ENCODE data around the gene SNAI3.
A peak's percentile ranks its signal among the peaks of the same experiment; 100 is the strongest.

The SNAI3 gene

DNA sequence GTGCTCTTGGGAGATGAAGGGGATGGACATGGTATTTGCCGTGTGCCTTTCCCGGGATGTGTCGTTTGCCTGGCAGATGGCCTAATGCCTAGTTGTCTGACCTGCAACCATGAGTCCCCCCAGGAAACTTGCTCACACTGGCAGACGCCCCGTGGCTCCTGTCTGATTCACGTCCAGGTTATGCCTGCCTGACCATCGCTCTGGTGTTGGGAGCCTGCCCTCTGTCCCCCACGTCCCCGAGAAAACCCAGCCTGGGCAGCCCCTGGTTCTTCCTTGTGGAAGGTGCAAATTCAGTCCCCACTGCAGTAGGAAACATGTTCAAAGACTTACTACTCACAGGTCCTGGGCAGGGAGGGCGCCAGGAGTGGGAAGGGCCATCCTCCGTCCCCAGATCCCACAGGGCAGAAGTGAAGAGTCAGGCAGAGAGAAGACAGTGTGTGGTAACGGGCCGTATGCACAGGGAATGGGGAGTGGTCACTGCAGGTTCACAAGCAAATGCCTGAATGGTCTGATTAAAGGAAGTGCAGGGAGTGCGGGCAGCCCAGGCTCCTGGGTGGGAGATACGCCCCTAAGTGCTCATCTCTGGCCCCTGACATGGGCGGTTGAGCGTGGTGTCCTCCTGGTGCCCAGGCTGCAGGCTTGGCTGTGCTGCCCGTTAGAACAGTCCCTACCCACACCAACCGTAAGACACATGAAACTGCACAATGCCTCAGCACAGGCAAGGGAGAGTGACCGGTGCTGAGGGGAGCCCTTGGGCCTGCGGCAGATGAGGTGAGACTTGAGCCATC lies 4.2 kb upstream of the SNAI3 start:
- no peak overlapping the region for H3K4me3 ChIP-seq (ENCODE audit: low read length in 2 of 2)
- H3K36me3 ChIP-seq (ENCODE audit: control insufficient read depth in 2 of 2, insufficient read depth in 2 of 2, low read length in 2 of 2), result no peaks in the 10 kb centered on the region
- peaks cover 10% of the 10 kb centered on the region for H3K4me1 ChIP-seq (ENCODE audit: control insufficient read depth, insufficient read depth, low read length)
- no peak overlapping the region for H3K27ac ChIP-seq (ENCODE audit: low read length)
- H3K9ac ChIP-seq (ENCODE audit: low read length in 2 of 2), result no peak overlapping the region
- peaks cover 40 to 48% of the 10 kb centered on the region in 2 donors for H3K27me3 ChIP-seq (ENCODE audit: control insufficient read depth in 1 of 2, insufficient read depth in 2 of 2, low read length in 2 of 2)
- H3K9me3 ChIP-seq (ENCODE audit: control insufficient read depth in 2 of 2, low read length in 2 of 2), result no peaks in the 10 kb centered on the region

DNA sequence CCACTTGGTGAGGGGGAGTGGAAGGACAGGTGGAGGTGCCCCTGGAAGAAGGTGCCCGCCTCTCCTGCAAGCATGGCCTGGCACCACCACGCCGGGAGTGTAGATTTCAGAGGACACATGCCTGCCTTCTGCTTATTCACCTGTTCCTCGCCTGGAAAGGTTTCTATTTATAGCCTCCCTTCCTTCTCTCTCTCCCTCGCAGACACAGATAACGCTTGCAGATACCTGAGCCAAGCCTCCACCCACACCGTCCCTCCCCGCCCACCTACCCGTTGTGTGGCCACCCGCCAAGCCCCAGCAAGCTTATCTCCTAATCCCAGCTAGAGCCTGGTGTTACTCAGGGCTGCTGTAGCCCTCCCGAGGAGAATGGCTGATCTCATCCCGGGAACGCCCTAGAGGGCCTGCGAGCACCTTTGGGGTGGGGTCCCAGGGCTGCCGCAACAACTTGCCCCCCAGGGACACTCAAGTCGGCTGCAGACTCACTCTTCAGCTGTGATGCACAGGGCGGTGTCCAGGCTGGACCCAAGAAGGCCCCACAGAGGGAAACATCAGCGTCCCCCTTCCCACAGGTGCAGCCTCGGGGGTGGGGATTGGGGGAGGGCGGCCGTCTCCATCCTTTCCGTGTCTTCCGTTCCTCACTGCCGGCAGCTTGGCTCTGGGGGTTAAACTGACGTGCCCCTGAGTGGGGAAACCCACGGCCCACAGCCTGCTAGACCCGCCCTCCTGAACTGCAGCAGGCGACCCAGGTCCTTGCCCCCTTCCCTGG lies 1.9 kb upstream of the SNAI3 start:
- Histone ChIP-seq H3K36me3 (ENCODE audit: control insufficient read depth in 2 of 2, insufficient read depth in 2 of 2, low read length in 2 of 2) (no peaks in the 10 kb centered on the region), H3K27me3 (ENCODE audit: control insufficient read depth in 1 of 2, insufficient read depth in 2 of 2, low read length in 2 of 2) (peaks cover 54 to 62% of the 10 kb centered on the region in 2 donors), H3K27ac (ENCODE audit: low read length) (no peak overlapping the region), H3K4me3 (ENCODE audit: low read length in 2 of 2) (no peak overlapping the region), H3K9ac (ENCODE audit: low read length in 2 of 2) (no peak overlapping the region), H3K4me1 (ENCODE audit: control insufficient read depth, insufficient read depth, low read length) (peaks cover 15% of the 10 kb centered on the region), H3K9me3 (ENCODE audit: control insufficient read depth in 2 of 2, low read length in 2 of 2) (no peaks in the 10 kb centered on the region)

DNA sequence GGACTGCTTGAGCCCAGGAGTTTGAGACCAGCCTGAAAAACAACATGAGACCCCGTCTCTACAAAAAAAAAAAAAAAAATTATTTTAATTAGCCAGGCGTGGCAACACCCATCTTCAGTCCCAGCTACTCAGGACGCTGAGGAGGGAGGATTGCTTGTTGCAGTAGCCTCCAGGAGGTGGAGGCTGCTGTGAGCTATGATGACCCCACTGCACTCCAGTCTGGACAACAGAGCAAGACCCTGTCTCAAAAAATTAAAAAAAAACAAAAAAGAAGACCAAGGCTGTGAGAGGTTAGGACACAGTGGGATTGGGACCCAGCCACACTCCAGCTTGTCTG lies 1.3 kb upstream of the SNAI3 start:
- no peaks in the 10 kb centered on the region for H3K9me3 ChIP-seq (ENCODE audit: control insufficient read depth in 2 of 2, low read length in 2 of 2)
- H3K27me3 ChIP-seq (ENCODE audit: control insufficient read depth in 1 of 2, insufficient read depth in 2 of 2, low read length in 2 of 2), result peaks cover 54 to 62% of the 10 kb centered on the region in 2 donors
- no peak overlapping the region for H3K27ac ChIP-seq (ENCODE audit: low read length)
- H3K4me1 ChIP-seq (ENCODE audit: control insufficient read depth, insufficient read depth, low read length), result peaks cover 15% of the 10 kb centered on the region
- H3K36me3 ChIP-seq (ENCODE audit: control insufficient read depth in 2 of 2, insufficient read depth in 2 of 2, low read length in 2 of 2), result no peaks in the 10 kb centered on the region
- no peak overlapping the region for H3K9ac ChIP-seq (ENCODE audit: low read length in 2 of 2)
- H3K4me3 ChIP-seq (ENCODE audit: low read length in 2 of 2), result no peak overlapping the region

DNA sequence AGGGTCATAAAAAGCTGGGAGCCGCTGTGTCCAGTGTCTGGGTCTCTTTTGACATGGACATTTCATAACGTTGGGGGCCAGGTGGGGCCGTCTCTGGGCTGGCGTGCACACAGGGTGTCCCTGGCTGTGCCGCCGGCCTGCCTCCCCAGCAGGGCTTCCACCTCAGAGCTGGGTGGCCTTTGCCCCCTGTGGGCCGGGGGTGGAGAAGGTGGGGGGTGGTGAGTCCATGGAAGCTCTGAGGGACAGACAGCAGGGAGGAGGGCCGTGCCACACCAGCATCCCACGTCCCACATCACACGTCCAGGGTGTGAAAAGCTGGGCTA lies 908 bp upstream of the SNAI3 start:
- Histone ChIP-seq H3K27ac (ENCODE audit: low read length) (no peak overlapping the region), H3K27me3 (ENCODE audit: control insufficient read depth in 1 of 2, insufficient read depth in 2 of 2, low read length in 2 of 2) (peaks cover 54 to 65% of the 10 kb centered on the region in 2 donors)

DNA sequence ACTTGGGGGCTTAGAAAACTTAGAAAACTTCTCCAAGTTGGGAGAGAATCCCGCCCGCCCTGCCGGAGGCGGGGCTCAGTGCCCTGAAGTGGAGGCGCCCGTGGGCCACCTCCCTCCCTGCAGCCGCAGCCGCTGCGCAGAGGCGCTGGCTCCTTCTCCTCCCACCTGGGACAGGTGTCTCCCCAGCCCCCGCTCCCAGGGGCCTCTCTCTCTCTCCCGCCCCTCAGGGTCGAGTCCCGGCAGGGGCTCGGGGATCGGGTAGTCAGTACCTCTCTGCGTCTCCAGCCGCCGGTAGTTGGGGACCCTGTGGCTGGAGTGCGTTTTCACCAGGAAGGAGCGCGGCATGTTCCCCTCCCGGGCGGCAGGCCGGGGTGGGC lies 257 bp downstream of the SNAI3 start:
- Histone ChIP-seq H3K9ac (ENCODE audit: low read length in 2 of 2) (peak overlapping the region in 1 of 2 donors; percentile 22), H3K27ac (ENCODE audit: low read length) (no peak overlapping the region), H3K4me3 (ENCODE audit: low read length in 2 of 2) (peak overlapping the region in 1 of 2 donors; percentile 54), H3K36me3 (ENCODE audit: control insufficient read depth in 2 of 2, insufficient read depth in 2 of 2, low read length in 2 of 2) (no peaks in the 10 kb centered on the region), H3K9me3 (ENCODE audit: control insufficient read depth in 2 of 2, low read length in 2 of 2) (no peaks in the 10 kb centered on the region), H3K4me1 (ENCODE audit: control insufficient read depth, insufficient read depth, low read length) (peaks cover 15% of the 10 kb centered on the region), H3K27me3 (ENCODE audit: control insufficient read depth in 1 of 2, insufficient read depth in 2 of 2, low read length in 2 of 2) (peaks cover 58 to 73% of the 10 kb centered on the region in 2 donors)

More for the DNA sequence above, 908 bp upstream of the SNAI3 start:
- Histone ChIP-seq H3K4me3 (ENCODE audit: low read length in 2 of 2) (no peak overlapping the region), H3K9ac (ENCODE audit: low read length in 2 of 2) (no peak overlapping the region), H3K4me1 (ENCODE audit: control insufficient read depth, insufficient read depth, low read length) (peaks cover 15% of the 10 kb centered on the region), H3K9me3 (ENCODE audit: control insufficient read depth in 2 of 2, low read length in 2 of 2) (no peaks in the 10 kb centered on the region), H3K36me3 (ENCODE audit: control insufficient read depth in 2 of 2, insufficient read depth in 2 of 2, low read length in 2 of 2) (no peaks in the 10 kb centered on the region)

DNA sequence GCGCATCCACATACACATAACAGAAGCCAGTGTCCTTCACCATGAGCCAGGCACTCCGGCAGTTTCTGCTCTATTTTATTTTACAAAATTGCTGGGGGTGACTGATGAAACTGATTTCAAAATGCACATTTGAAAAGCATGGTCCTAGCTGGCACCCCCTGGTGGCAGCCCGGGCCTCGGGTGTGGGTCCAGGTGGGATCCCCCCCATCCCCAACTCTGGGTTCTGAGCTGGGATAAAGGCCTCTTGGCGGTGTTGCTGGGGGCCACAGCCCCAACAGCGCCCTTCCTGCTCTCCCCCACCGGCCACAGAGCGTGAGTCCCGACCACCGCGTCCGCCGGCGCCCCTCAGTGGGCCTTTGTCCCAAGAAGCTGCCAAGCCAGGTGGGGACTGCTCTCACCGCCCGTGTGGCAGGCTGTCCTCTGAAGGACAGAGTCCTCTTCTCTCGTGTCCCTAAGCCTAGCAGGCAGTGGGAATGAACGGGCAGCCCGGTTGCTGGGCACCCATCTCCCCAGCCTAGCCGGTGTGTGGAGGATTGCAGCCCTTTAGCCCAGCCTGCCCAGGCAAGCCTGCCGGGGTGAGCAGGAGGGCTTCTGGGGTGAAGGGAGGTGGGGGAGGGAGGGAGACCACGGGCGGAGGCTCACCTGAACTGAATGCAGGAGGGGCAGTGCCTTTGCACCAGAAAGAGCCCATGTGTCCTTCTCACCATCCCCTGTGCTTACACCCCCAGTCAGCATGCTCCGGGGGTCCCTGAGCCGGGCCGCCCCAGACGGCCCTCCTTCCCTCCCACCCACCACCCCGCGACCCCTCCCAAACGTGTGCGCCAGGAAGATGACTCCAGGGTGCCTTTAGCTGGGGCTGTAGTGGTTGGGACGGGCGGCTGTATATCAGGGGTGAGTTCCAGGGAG lies 898 bp downstream of the SNAI3 start:
- Histone ChIP-seq H3K9me3 (ENCODE audit: control insufficient read depth in 2 of 2, low read length in 2 of 2) (no peaks in the 10 kb centered on the region), H3K27ac (ENCODE audit: low read length) (no peak overlapping the region), H3K4me1 (ENCODE audit: control insufficient read depth, insufficient read depth, low read length) (peaks cover 15% of the 10 kb centered on the region), H3K27me3 (ENCODE audit: control insufficient read depth in 1 of 2, insufficient read depth in 2 of 2, low read length in 2 of 2) (peaks cover 52 to 78% of the 10 kb centered on the region in 2 donors), H3K36me3 (ENCODE audit: control insufficient read depth in 2 of 2, insufficient read depth in 2 of 2, low read length in 2 of 2) (no peaks in the 10 kb centered on the region), H3K4me3 (ENCODE audit: low read length in 2 of 2) (peak overlapping the region in 1 of 2 donors; percentile 54), H3K9ac (ENCODE audit: low read length in 2 of 2) (no peak overlapping the region)

DNA sequence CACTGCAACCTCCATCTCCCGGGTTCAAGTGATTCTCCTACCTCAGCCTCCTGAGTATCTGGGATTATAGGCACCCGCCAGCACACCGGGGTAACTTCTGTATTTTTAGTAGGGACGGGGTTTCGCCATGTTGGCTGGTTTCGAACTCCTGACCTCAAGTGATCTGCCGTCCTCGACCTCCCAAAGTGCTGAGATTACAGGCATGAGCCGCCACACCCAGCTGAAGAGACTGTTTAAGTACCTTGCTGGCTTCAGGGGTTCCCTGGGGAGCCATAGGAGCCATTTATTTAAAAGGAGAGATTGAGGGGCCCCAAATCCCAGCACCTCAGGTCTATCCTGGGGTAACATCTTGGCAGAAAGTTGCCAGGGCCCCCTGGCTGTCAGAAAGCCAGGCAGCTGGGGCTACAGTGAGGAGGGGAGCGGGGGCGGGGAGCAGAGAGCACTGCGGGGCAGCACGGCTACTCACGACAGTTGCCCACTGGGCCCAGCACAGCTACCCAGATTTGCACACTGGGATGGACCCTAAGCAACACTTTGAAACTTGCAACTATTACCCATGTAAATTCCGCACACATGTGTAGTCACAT lies 1.6 kb downstream of the SNAI3 start:
- Histone ChIP-seq H3K4me3 (ENCODE audit: low read length in 2 of 2) (no peak overlapping the region), H3K9ac (ENCODE audit: low read length in 2 of 2) (no peak overlapping the region), H3K4me1 (ENCODE audit: control insufficient read depth, insufficient read depth, low read length) (peaks cover 15% of the 10 kb centered on the region), H3K36me3 (ENCODE audit: control insufficient read depth in 2 of 2, insufficient read depth in 2 of 2, low read length in 2 of 2) (no peaks in the 10 kb centered on the region), H3K9me3 (ENCODE audit: control insufficient read depth in 2 of 2, low read length in 2 of 2) (no peaks in the 10 kb centered on the region), H3K27ac (ENCODE audit: low read length) (no peak overlapping the region), H3K27me3 (ENCODE audit: control insufficient read depth in 1 of 2, insufficient read depth in 2 of 2, low read length in 2 of 2) (peaks cover 48 to 74% of the 10 kb centered on the region in 2 donors)

DNA sequence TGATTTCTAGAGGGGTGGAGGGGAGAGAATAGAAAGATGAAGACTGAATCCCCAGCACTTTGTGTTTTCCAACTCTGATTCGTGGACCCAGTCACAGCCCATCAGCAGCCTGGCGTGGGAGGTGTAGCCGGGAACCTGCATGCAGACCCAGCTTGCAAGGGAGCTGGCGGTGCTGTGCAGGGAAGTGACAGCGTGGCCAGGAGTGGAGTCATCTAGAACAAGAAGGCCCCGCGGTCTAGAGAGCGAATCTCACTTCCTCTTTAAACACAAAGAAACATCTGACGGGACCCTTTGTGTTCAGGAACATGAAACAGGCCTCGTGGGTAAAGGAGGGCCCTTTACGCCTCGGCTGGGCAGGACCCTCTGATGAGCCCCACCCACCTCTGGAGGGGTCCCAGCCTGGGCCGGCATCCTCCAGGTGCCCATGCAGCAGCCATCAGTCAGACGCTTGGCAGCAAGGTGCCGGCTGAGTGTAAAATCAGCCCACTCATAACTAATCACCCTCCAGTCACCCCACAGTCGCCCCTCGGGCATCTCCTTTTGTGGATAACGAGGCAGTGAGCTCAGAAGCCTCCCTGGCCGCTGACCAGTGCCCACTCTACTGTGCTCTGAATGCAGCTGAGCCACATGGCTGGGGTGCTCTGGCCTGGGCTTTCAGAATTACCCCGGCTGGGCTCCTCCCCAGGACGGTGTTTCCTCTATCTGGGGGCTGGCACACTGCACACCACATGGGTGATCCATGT lies 4.4 kb downstream of the SNAI3 start:
- H3K9ac ChIP-seq (ENCODE audit: low read length in 2 of 2), result peak overlapping the region in 1 of 2 donors; percentile 21
- peaks cover 17% of the 10 kb centered on the region for H3K4me1 ChIP-seq (ENCODE audit: control insufficient read depth, insufficient read depth, low read length)
- no peak overlapping the region for H3K4me3 ChIP-seq (ENCODE audit: low read length in 2 of 2)
- H3K27me3 ChIP-seq (ENCODE audit: control insufficient read depth in 1 of 2, insufficient read depth in 2 of 2, low read length in 2 of 2), result peaks cover 34 to 58% of the 10 kb centered on the region in 2 donors
- H3K36me3 ChIP-seq (ENCODE audit: control insufficient read depth in 2 of 2, insufficient read depth in 2 of 2, low read length in 2 of 2), result no peaks in the 10 kb centered on the region
- H3K27ac ChIP-seq (ENCODE audit: low read length), result no peak overlapping the region
- no peaks in the 10 kb centered on the region for H3K9me3 ChIP-seq (ENCODE audit: control insufficient read depth in 2 of 2, low read length in 2 of 2)

DNA sequence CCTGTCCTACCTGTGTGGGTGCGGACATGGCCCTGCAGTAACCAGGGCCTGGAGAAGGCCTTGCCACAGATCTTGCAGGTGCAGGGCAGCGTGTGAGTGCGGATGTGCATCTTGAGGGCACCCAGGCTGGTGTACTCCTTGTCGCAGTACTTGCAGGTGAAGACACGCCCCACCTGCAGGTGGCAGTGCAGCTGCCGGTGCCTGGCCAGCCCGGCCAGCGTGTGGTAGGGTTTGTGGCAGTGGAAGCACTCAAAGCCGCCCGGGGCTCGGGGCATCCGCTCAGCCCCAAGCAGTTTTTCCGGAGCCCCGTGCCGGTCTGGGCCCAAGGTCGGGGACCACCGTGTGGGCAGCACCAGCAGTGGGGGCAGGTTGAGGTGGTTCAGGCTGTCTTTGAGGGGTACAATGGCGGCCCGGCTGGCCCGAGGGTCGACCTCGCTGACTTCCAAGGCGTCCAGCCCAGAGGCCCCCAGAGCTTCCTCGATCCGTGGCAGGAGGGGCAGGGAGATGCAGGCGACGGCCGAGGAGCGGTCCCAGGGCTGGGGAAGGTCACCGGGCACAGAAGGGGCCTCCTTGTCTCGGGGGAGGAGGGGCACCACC lies 5.1 kb downstream of the SNAI3 start:
- Histone ChIP-seq H3K9me3 (ENCODE audit: control insufficient read depth in 2 of 2, low read length in 2 of 2) (no peaks in the 10 kb centered on the region), H3K4me1 (ENCODE audit: control insufficient read depth, insufficient read depth, low read length) (peaks cover 10% of the 10 kb centered on the region), H3K4me3 (ENCODE audit: low read length in 2 of 2) (no peak overlapping the region), H3K9ac (ENCODE audit: low read length in 2 of 2) (no peak overlapping the region), H3K27ac (ENCODE audit: low read length) (no peak overlapping the region), H3K36me3 (ENCODE audit: control insufficient read depth in 2 of 2, insufficient read depth in 2 of 2, low read length in 2 of 2) (no peaks in the 10 kb centered on the region), H3K27me3 (ENCODE audit: control insufficient read depth in 1 of 2, insufficient read depth in 2 of 2, low read length in 2 of 2) (peaks cover 31 to 51% of the 10 kb centered on the region in 2 donors)

Data from stomach smooth muscle (tissue), 2 donors.